ENCODE measurements around the gene P2RX6.
"Not testable (repeated sequence)": the region's sequence is repeated elsewhere in the genome, so short reads cannot be mapped to it uniquely, and the experiment has no call there.

P2RX6 gene

GRCh38 chr22:21033895-21034294, 18.9 kb downstream of the P2RX6 start:
- DNase-seq: no peak

- no peak for DNase-seq
Observed at GRCh38 chr22:21034989-21035388, 20.0 kb downstream of the P2RX6 start.

- no peak for DNase-seq
Observed at GRCh38 chr22:21038405-21038804, 23.4 kb downstream of the P2RX6 start.

GRCh38 chr22:21039158-21039557, 24.2 kb downstream of the P2RX6 start:
- DNase-seq: not testable (repeated sequence)

GRCh38 chr22:21041937-21042336, 27.0 kb downstream of the P2RX6 start:
- no peak for DNase-seq

GRCh38 chr22:21042978-21043859, 28.3 kb downstream of the P2RX6 start:
- DNase-seq: no peak

- no peak for DNase-seq
Observed at GRCh38 chr22:21043860-21044535, 29.0 kb downstream of the P2RX6 start.

- DNase-seq: peak; percentile 45
Observed at GRCh38 chr22:21044931-21045584, 30.1 kb downstream of the P2RX6 start.

- DNase-seq: peak; percentile 62
Observed at GRCh38 chr22:21045585-21046294, 30.8 kb downstream of the P2RX6 start, which contains the start of gene LRRC74B. TSS of gene LRRC74B (plus strand) at chr22:21045946. CDS start at chr22:21045987, 41 bp downstream.

GRCh38 chr22:21047035-21047661, 32.2 kb downstream of the P2RX6 start:
- DNase-seq: no peak

GRCh38 chr22:21047730-21048129, 32.8 kb downstream of the P2RX6 start:
- DNase-seq: no peak

GRCh38 chr22:21048448-21048847, 33.5 kb downstream of the P2RX6 start:
- not testable (repeated sequence) for DNase-seq

GRCh38 chr22:21048965-21049364, 34.0 kb downstream of the P2RX6 start:
- DNase-seq: not testable (repeated sequence)

GRCh38 chr22:21051145-21051830, 36.3 kb downstream of the P2RX6 start:
- peak; percentile 6 for DNase-seq

GRCh38 chr22:21051831-21052400, 37.0 kb downstream of the P2RX6 start:
- no peak for DNase-seq

- no peak for DNase-seq
Observed at GRCh38 chr22:21052715-21053459, 37.9 kb downstream of the P2RX6 start.

GRCh38 chr22:21054046-21054713, 39.2 kb downstream of the P2RX6 start:
- DNase-seq: no peak

GRCh38 chr22:21054714-21055563, 40.0 kb downstream of the P2RX6 start:
- DNase-seq: no peak

GRCh38 chr22:21055564-21055834, 40.5 kb downstream of the P2RX6 start:
- no peak for DNase-seq
